CD4-positive, alpha-beta T cell (primary cell): ENCODE measurements around the gene M1AP. TPM values are rescaled to one million over a fixed set of nuclear protein-coding genes. Genes with fewer than 3 reads are reported as not detected.
"Not testable (repeated sequence)": the region's sequence is repeated elsewhere in the genome, so short reads cannot be mapped to it uniquely, and the experiment has no call there.

Source experiments
- ATAC-seq: fragments of 200-7000 bp; cut with Tn5 transposase; one replicate; pipeline ENCODE4 v1.10.0; 2022; ENCODE audit warnings: mild to moderate bottlenecking; ENCODE audit not compliant: poor library complexity
- CTCF ChIA-PET: fragments of 350-600 bp; sonication (Branson Sonifier 250); formaldehyde crosslinking; loops from one replicate; lab custom pipeline; 2021; ENCODE audit warnings: antibody characterized with exemption, inconsistent platforms; lab: Charles Lee
- POLR2A ChIA-PET: fragments of 350-600 bp; sonication (Branson Sonifier 250); formaldehyde crosslinking; loops from one replicate; lab custom pipeline; 2021; ENCODE audit warnings: antibody characterized with exemption, inconsistent platforms; lab: Charles Lee
- DNase-seq, 14 experiments: peaks; one replicate each; pipeline ENCODE4 v3.0.0-alpha.2; 2013 to 2020; ENCODE audit warnings: mixed read lengths in 2 of 14
- H3K27ac ChIP-seq, 2 donors: one replicate each; pipeline versions ENCODE4 v1.5.1 to v1.7.0; 2013; ENCODE audit warnings: low read length in 2 of 2, low read depth in 1 of 2, mild to moderate bottlenecking in 1 of 2
- H3K27me3 ChIP-seq, 2 experiments: 1 replicate in 1 of 2; 2 replicates in 1 of 2; pipeline versions ENCODE4 v1.6.1 to v1.7.0; 2013; ENCODE audit warnings: low read length in 2 of 2, control low read depth in 1 of 2, mild to moderate bottlenecking in 1 of 2, moderate library complexity in 1 of 2; ENCODE audit not compliant: insufficient read depth in 2 of 2, control insufficient read depth in 1 of 2
- H3K36me3 ChIP-seq: one replicate; pipeline ENCODE4 v1.6.1; 2013; ENCODE audit warnings: low read length, control low read depth; ENCODE audit not compliant: insufficient read depth
- H3K4me1 ChIP-seq: one replicate; pipeline ENCODE4 v1.6.1; 2013; ENCODE audit warnings: low read length, control low read depth; ENCODE audit not compliant: insufficient read depth
- H3K4me3 ChIP-seq: one replicate; pipeline ENCODE4 v1.5.1; 2013; ENCODE audit warnings: mild to moderate bottlenecking, low read length, moderate library complexity
- H3K9me3 ChIP-seq, 2 experiments: 1 replicate in 1 of 2; 2 replicates in 1 of 2; pipeline versions ENCODE4 v1.6.1 to v1.7.0; 2013; ENCODE audit warnings: low read length in 2 of 2, mild to moderate bottlenecking in 2 of 2, control low read depth in 1 of 2, moderate library complexity in 1 of 2; ENCODE audit not compliant: control insufficient read depth in 1 of 2, insufficient read depth in 1 of 2
- H3K27ac Mint-ChIP-seq: one replicate; pipeline ENCODE4 v1.8.0; 2020; ENCODE audit warnings: mixed read lengths
- H3K27me3 Mint-ChIP-seq: one replicate; pipeline ENCODE4 v1.8.0; 2021; ENCODE audit warnings: mixed read lengths
- H3K36me3 Mint-ChIP-seq: one replicate; pipeline ENCODE4 v1.8.0; 2021; ENCODE audit warnings: low read depth, mixed read lengths
- H3K4me1 Mint-ChIP-seq: one replicate; pipeline ENCODE4 v1.8.0; 2021; ENCODE audit warnings: low read depth, mixed read lengths
- H3K4me3 Mint-ChIP-seq: one replicate; pipeline ENCODE4 v1.8.0; 2020; ENCODE audit warnings: mild to moderate bottlenecking, mixed read lengths
- H3K9me3 Mint-ChIP-seq: one replicate; pipeline ENCODE4 v1.8.0; 2020; ENCODE audit warnings: mixed read lengths
- intact Hi-C, 2 experiments: fragments of 100-400 bp; cut with DNase I in 1 of 2; cut with micrococcal nuclease in 1 of 2; formaldehyde crosslinking; loops; one replicate each; pipeline versions ENCODE4 v1.15.1 to v1.9.0; 2023 to 2025; cut with DNase I, micrococcal nuclease
- total RNA-seq, 174 experiments: library from RNA in 2 of 174; stranded (reverse) in 2 of 174; gene quantifications; one replicate each; pipeline ENCODE4 v1.2.3 and lab custom pipeline; 2021 to 2026
- TF ChIP-seq, protein P1 (sequence below): fragments of 200-600 bp; IDR thresholded peaks from one replicate; pipeline ENCODE4 v1.8.0; 2022; ENCODE audit warnings: antibody characterized with exemption, mild to moderate bottlenecking

Gene M1AP
- total RNA-seq, 2 experiments from 2014 or later = not detected

- Mint-ChIP-seq H3K9me3 (no peaks in the 10 kb centered on the region), H3K36me3 (no peaks in the 10 kb centered on the region), H3K4me3 (no peak overlapping the region), H3K27me3 (peaks cover 60% of the 10 kb centered on the region), H3K27ac (no peak overlapping the region), H3K4me1 (no peaks in the 10 kb centered on the region)
- peaks cover 0 to 15% of the 10 kb centered on the region in 2 experiments for H3K27me3 ChIP-seq
- H3K27ac ChIP-seq = no peak overlapping the region
- no peaks in the 10 kb centered on the region for H3K9me3 ChIP-seq
- ChIA-PET POLR2A (no interaction called here), CTCF (interaction anchor here (1.7 kb wide), 1 partner anchor 11 kb away, joined by 4 read pairs; no protein-coding TSS in a partner anchor)
- no peaks in the 10 kb centered on the region for H3K4me1 ChIP-seq
- TF ChIP-seq, protein P1, sequence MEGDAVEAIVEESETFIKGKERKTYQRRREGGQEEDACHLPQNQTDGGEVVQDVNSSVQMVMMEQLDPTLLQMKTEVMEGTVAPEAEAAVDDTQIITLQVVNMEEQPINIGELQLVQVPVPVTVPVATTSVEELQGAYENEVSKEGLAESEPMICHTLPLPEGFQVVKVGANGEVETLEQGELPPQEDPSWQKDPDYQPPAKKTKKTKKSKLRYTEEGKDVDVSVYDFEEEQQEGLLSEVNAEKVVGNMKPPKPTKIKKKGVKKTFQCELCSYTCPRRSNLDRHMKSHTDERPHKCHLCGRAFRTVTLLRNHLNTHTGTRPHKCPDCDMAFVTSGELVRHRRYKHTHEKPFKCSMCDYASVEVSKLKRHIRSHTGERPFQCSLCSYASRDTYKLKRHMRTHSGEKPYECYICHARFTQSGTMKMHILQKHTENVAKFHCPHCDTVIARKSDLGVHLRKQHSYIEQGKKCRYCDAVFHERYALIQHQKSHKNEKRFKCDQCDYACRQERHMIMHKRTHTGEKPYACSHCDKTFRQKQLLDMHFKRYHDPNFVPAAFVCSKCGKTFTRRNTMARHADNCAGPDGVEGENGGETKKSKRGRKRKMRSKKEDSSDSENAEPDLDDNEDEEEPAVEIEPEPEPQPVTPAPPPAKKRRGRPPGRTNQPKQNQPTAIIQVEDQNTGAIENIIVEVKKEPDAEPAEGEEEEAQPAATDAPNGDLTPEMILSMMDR = no peak
- intact Hi-C loops = no loop called here
- no peak overlapping the region for H3K4me3 ChIP-seq
- ATAC-seq (no peak), DNase-seq (no peak)
- no peaks in the 10 kb centered on the region for H3K36me3 ChIP-seq
Measured at GRCh38 chr2:74639550-74639949, 8.6 kb downstream of the M1AP start.

DNA sequence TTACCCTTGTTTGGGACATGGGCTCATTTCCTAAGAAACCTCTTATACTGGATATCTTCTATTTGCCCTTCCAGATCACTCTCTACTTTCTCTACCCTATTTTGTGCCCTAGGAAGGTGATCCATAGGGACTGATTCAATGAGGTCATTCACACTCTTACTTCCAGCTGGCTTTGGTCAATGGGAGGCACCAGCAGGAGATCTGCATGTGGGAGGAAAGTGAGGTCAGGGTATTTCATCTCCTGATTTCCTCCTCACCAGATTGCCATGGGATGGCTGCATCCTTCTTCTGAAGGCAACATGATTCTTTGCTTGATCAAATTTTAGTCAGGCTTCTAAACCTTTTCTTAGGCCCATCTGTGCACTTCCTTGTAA lies 15.2 kb downstream of the M1AP start:
- POLR2A ChIA-PET = no interaction called here
- H3K4me3 Mint-ChIP-seq = no peak overlapping the region
- TF ChIP-seq, protein P1 = no peak
- DNase-seq = no peak
- H3K27me3 Mint-ChIP-seq = peaks cover 19% of the 10 kb centered on the region
- no peaks in the 10 kb centered on the region for H3K4me1 Mint-ChIP-seq
- Histone ChIP-seq H3K4me3 (no peak overlapping the region), H3K27ac (no peak overlapping the region), H3K27me3 (no peaks in the 10 kb centered on the region), H3K36me3 (no peaks in the 10 kb centered on the region), H3K4me1 (no peaks in the 10 kb centered on the region), H3K9me3 (no peaks in the 10 kb centered on the region)
- H3K27ac Mint-ChIP-seq = no peak overlapping the region
- intact Hi-C loops = no loop called here
- H3K36me3 Mint-ChIP-seq = no peaks in the 10 kb centered on the region
- CTCF ChIA-PET = no interaction called here
- ATAC-seq = no peak
- H3K9me3 Mint-ChIP-seq = no peaks in the 10 kb centered on the region

GRCh38 chr2:74632209-74632938 lies 15.8 kb downstream of the M1AP start:
- ATAC-seq = no peak
- Mint-ChIP-seq H3K4me3 (no peak overlapping the region), H3K27me3 (peaks cover 14% of the 10 kb centered on the region), H3K4me1 (no peaks in the 10 kb centered on the region), H3K27ac (no peak overlapping the region), H3K36me3 (no peaks in the 10 kb centered on the region), H3K9me3 (no peaks in the 10 kb centered on the region)
- ChIA-PET CTCF (interaction anchor here (1.5 kb wide), 1 partner anchor 8 kb away, joined by 5 read pairs; no protein-coding TSS in a partner anchor), POLR2A (no interaction called here)
- TF ChIP-seq, protein P1 = no peak
- no peak overlapping the region for H3K4me3 ChIP-seq
- no peak for DNase-seq
- no peaks in the 10 kb centered on the region for H3K27me3 ChIP-seq
- H3K4me1 ChIP-seq = no peaks in the 10 kb centered on the region
- H3K9me3 ChIP-seq = no peaks in the 10 kb centered on the region
- H3K36me3 ChIP-seq = no peaks in the 10 kb centered on the region
- no peak overlapping the region for H3K27ac ChIP-seq
- intact Hi-C loops = no loop called here

GRCh38 chr2:74630454-74630853 lies 17.7 kb downstream of the M1AP start:
- H3K27ac ChIP-seq, H3K4me3 ChIP-seq, H3K9me3 ChIP-seq, H3K4me1 Mint-ChIP-seq, POLR2A ChIA-PET, H3K36me3 Mint-ChIP-seq, intact Hi-C loops, H3K27me3 Mint-ChIP-seq, ATAC-seq, H3K27me3 ChIP-seq, H3K9me3 Mint-ChIP-seq, DNase-seq, H3K4me3 Mint-ChIP-seq, H3K36me3 ChIP-seq, CTCF ChIA-PET, H3K27ac Mint-ChIP-seq, H3K4me1 ChIP-seq: not testable (repeated sequence)
